ENCODE measurements around the gene ZNF821. TPM values are rescaled to one million over a fixed set of nuclear protein-coding genes. Genes with fewer than 3 reads are reported as not detected.

The ZNF821 gene, protein sequence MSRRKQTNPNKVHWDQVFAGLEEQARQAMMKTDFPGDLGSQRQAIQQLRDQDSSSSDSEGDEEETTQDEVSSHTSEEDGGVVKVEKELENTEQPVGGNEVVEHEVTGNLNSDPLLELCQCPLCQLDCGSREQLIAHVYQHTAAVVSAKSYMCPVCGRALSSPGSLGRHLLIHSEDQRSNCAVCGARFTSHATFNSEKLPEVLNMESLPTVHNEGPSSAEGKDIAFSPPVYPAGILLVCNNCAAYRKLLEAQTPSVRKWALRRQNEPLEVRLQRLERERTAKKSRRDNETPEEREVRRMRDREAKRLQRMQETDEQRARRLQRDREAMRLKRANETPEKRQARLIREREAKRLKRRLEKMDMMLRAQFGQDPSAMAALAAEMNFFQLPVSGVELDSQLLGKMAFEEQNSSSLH
- total RNA-seq (2022; extraction: Qiagen RNA extraction; ENCODE audit: low read depth): 2.9 to 4.2 TPM (median 3.7 TPM) in 5 replicates

DNA sequence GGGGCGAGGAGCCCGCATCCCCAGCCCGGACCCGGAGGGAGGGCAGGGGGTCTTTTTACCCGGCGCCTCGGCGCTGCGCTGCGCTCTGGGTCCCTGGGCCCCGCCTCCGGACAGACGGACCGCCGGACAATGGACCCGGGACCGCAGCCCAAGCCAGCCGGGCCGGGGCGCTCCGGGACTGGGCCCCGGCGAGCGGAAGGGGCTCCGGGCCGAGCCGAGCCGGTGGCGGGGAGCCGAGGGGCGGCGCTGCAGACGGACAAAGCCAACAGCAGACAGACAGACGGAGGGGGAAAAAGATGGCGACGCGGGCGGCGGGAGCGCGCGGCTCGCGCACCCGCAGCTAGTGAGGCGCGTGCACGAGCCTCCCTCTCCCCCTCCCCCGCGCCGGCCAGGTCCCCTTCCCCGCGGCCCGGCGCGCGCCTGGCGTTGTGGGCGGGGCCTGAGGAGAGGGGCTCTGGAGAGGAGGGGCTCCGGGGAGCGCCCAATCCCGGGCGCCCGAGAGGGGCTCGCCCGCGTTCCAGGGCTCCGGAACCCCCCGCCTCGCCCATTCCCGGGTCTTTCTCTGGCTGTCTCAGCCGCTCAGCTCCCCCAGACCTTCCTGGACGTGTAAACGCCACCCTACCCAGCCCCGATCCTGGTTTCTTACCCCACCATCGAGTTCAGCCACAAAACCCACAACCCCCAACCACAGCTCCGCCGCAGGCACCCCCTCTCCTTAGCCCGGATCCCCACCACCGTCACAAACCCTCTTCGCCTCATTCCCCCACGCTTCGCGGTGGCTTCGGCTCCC, at the start of gene ZNF821:
TSS of gene ZNF821 (minus strand) at position 334 of the 790 bp plus-strand sequence. CDS start 4,236 bp downstream, outside the sequence.

DNA sequence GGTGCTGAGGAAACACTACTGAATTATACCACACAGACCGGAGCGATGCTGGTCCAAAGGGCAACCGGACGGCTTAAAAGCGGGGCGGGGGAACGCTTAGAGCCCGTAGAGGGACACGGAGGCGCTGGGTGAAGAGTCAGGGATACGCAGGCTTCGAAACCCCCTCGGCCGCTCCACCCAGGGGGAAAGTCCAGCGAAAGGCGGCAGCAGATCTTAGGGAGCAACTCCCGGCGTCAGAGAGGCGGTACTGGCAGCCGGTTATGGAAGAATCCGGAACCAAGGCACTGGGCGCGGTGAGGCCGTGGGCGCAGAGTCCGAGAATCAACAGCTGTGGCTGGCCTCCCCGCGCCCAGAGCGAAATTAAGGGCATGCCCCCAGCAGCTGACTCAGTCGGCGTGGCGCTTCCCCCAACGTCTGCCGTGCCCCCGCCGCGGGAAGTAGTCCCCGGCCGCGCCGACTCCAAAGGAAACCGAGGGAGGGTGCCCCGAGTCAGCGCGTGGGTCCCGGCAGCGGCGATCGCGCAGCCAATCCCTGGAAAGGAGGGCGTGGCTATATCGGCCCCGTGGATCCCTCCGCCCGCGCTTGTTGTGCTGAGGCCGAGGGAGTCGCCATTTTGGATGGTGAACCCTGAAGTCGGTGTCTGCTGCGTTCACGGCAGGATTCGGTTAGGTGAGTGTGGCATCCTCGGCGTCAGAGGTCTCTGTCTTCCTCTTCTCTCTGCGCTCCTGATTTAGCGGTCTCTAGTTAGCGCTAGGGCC, 11.1 kb upstream of the ZNF821 start, which contains the start of gene IST1:
TSS of gene IST1 (plus strand) at position 611 of the 758 bp plus-strand sequence. CDS start 20,110 bp downstream, outside the sequence.

DNA sequence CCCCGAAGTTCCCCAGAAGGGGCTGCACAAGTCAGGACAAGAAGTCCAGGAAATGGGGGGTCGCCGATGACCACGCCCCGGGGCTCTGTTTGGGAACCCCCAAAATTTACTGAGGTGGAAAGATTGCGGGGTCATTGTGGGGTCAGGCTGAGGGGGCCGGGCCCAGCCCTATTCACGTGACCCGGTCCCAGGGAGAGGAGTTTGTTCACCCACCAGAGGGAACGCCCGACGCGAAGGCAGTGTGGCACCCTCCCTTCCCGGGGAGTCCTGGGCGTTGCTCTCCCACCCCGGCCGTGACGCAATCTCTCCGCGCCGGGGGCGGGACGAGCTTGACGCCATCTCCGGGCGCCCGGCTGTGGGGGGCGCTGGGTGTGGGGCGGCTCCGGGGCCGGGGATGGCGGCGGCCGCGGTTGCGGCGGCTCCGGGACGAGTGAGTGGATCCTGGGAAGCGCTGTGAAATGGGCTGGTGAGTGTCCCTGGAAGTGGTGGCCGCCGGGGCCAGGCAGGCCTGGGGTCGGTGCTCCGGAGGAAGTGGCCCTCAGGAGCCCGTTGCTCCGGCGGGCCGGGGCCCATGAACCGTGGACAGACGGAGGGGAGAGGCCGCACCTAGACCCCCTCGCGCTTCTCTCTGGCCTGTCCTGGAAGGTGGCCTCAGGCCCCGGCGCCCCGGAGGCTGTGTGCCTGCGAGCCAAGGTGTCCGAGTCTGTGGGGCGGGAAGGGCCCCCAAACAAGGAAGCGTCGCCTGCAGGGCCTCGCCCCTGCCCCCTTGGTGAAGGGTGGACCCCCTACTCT, 38.1 kb downstream of the ZNF821 start, which contains the start of gene ATXN1L:
TSS of gene ATXN1L (plus strand) at position 338 of the 792 bp plus-strand sequence. CDS start 3,765 bp downstream, outside the sequence.

Other genes starting within 250 kb of the ZNF821 start
- 9.4 to 11.5 TPM (median 10.9 TPM) in 5 replicates for gene PHLPP2, start 159.5 kb downstream of the ZNF821 start, total RNA-seq (2022; extraction: Qiagen RNA extraction; ENCODE audit: low read depth)
- gene AP1G1, start 75.3 kb downstream of the ZNF821 start, total RNA-seq (2022; extraction: Qiagen RNA extraction; ENCODE audit: low read depth): 48.2 to 58.8 TPM (median 53.1 TPM) in 5 replicates
- gene ATXN1L, start 38.2 kb downstream of the ZNF821 start, total RNA-seq (2022; extraction: Qiagen RNA extraction; ENCODE audit: low read depth): 15.8 to 20.3 TPM (median 19.1 TPM) in 5 replicates
- gene IST1, start 11.3 kb upstream of the ZNF821 start, total RNA-seq (2022; extraction: Qiagen RNA extraction; ENCODE audit: low read depth): 173 to 197 TPM (median 181 TPM) in 5 replicates
- gene PKD1L3, start 116.2 kb upstream of the ZNF821 start, total RNA-seq (2022; extraction: Qiagen RNA extraction; ENCODE audit: low read depth): not detected in 5 replicates
- gene DHODH, start 124.6 kb upstream of the ZNF821 start, total RNA-seq (2022; extraction: Qiagen RNA extraction; ENCODE audit: low read depth): 13.7 to 14.1 TPM (median 13.8 TPM) in 5 replicates
- gene HP, start 170.3 kb upstream of the ZNF821 start, total RNA-seq (2022; extraction: Qiagen RNA extraction; ENCODE audit: low read depth): not detected in 5 replicates
- gene HPR, start 179.0 kb upstream of the ZNF821 start, total RNA-seq (2022; extraction: Qiagen RNA extraction; ENCODE audit: low read depth): not detected in 5 replicates
- gene TXNL4B, start 209.4 kb upstream of the ZNF821 start, total RNA-seq (2022; extraction: Qiagen RNA extraction; ENCODE audit: low read depth): 17.0 to 24.6 TPM (median 22.5 TPM) in 5 replicates
- 45.9 to 55.4 TPM (median 51.3 TPM) in 5 replicates for gene DHX38, start 209.7 kb upstream of the ZNF821 start, total RNA-seq (2022; extraction: Qiagen RNA extraction; ENCODE audit: low read depth)

All from A549 treated with DMSO at 1 μM for 4 hours (cell line).